Kasumi-1 (cell line): ENCODE data around the gene TSPOAP1.
A peak's percentile ranks its signal among the peaks of the same experiment; 100 is the strongest.

ENCODE experiments used
- DNase-seq, 2 experiments: peaks; one replicate each; lab custom pipeline; 2025; lab: John Stamatoyannopoulos, UW

The TSPOAP1 gene

DNA sequence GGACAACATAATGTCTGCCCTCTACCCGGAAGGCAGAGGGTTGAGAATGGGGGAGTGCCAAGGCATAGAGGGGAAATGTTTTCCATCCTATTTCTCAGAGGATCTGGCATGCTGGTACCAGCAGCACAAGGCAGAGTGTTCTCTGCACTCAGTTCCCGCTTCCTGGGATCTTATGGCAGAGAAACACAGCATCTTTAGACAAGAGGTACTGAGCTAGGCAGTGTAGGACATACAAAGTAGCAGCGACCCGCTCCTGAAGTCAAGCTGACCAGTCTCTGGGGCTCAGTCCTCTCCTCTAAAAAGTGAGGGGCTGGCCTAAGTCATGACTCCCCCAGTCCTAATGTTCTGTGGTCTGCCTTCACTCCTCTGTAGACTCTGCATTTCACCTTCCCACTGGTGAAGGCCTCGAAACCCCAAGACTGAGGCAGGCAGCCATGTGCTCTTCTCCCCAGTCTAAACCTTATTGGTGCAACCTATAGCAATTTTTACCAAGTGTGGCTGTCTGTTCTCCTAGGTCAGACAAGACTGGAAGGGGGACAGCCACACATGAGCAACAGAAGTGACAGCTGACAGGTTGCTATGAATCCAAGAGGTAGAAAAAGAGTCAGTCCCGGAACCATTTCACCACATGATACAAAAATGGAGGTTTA, 11.3 kb upstream of the TSPOAP1 start:
- DNase-seq, result no peak

GRCh38 chr17:58338841-58339754, 10.5 kb upstream of the TSPOAP1 start:
- DNase-seq, result peak; percentile 92 to 94

- DNase-seq, result no peak
These were observed 9.9 kb upstream of the TSPOAP1 start for GRCh38 chr17:58338454-58338840.

DNA sequence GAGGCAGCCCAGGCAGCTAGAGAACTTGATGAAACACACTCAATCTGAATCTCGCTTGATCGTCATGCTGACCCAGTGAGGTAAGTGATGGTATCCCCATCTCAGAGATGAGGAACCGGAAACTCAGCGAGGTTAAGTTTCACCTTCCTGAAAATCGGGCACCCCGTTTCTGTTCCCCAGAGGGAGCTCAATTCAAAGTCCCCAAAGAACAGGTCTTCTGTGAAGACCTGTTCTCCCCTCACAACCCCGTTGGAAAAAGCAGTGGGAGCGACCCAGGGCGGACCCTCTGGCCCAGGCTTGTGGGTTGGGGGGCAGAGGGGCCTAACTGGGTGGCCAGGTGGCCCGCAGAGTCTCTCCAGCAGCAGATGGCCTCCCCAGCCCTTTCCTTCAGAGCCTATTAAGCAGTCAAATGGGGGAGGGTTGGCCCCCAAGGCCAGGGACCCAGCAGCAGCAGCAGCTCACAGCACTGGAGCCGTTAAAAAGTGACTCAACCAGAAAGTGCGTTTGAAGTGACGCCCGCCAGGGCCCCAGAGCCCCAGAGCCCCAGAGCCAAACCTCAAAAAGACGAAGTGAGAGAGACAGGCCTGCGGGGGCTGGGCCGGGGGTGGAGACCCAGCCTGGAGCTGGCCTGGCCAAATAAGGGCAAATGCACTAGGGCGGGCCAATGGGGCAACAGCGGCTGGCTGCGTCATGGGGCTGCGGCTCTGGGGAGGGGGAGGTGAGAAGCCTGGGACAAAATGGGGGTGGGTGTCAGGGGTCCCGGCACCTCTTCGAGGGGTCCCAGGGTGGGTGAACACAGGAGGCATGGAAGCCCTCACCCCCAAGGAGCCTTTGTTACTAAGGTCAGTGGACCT, 9.2 kb upstream of the TSPOAP1 start:
- DNase-seq, result peak; percentile 93 to 97

GRCh38 chr17:58337210-58337599, 8.6 kb upstream of the TSPOAP1 start:
- DNase-seq, result no peak

GRCh38 chr17:58336456-58337209, 8.0 kb upstream of the TSPOAP1 start:
- no peak for DNase-seq

DNA sequence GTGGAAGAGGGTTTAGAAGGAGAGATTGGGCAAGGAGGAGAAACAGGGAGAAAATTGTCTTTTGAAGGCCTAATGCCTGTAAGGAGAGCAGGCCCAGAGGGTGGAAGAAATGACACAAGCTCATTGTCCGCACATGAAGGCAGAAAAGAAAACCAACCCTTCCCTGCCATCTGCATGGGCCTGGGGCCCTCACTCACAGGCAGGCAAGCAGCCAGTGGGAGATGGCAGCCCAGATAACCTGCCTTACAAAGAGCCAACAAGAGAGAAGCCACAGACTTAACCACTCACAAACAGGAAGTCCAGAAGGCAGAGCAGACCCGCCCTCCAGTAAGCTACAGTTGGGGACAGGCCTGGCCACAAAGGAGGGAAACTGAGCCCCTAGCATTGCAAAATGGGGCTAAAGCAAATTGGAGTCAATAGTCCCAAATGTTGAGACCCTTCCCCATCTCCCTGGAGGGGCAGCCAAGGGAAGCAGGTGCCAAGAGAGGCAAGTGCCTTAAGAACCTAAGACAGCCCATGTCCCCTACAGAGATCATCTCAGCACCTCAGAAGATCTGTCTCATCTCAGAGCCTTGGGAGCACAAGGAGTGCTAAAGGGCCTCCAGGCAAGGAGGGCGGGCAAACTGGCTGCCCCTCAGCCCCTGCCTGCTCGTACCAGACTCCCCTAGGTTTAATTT, 7.3 kb upstream of the TSPOAP1 start:
- DNase-seq, result peak; percentile 90 to 91

DNA sequence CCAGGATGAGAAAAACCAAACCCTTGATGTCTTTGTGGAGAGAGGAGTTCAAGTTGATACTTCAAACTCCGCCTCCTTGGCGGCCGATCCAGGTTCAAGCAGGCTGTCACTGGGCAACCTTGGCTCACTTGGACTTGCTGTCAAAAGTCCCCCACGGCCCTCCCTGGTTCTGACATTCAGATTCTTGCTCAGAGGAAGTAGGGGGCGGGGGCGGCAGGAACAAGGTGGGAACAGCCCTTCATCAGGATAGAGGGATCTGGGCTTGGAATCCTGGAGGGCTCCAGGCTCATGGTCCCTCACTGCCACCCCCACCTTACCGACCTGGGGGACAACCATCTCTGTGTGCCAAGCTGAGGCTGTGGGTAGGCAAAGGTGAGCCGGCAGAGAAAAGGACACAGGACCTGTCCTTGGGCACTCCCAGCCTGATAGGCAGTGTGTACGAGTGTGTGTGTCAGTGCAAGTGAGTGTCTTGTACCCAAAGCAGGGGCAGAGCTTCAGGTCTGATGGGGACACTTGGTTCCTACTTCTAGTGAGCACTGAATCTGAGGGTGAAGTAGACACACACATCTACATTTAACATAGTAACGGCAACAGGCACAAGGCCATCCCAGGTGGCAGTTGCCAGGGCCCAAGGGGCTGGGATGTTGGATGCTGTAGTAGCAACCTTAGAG, 6.6 kb upstream of the TSPOAP1 start:
- DNase-seq, result no peak

- DNase-seq, result no peak
These were observed 6.1 kb upstream of the TSPOAP1 start for GRCh38 chr17:58334661-58335060.

- DNase-seq, result no peak
These were observed 5.7 kb upstream of the TSPOAP1 start for GRCh38 chr17:58334256-58334655.

GRCh38 chr17:58333736-58334207, 5.2 kb upstream of the TSPOAP1 start:
- no peak for DNase-seq

DNA sequence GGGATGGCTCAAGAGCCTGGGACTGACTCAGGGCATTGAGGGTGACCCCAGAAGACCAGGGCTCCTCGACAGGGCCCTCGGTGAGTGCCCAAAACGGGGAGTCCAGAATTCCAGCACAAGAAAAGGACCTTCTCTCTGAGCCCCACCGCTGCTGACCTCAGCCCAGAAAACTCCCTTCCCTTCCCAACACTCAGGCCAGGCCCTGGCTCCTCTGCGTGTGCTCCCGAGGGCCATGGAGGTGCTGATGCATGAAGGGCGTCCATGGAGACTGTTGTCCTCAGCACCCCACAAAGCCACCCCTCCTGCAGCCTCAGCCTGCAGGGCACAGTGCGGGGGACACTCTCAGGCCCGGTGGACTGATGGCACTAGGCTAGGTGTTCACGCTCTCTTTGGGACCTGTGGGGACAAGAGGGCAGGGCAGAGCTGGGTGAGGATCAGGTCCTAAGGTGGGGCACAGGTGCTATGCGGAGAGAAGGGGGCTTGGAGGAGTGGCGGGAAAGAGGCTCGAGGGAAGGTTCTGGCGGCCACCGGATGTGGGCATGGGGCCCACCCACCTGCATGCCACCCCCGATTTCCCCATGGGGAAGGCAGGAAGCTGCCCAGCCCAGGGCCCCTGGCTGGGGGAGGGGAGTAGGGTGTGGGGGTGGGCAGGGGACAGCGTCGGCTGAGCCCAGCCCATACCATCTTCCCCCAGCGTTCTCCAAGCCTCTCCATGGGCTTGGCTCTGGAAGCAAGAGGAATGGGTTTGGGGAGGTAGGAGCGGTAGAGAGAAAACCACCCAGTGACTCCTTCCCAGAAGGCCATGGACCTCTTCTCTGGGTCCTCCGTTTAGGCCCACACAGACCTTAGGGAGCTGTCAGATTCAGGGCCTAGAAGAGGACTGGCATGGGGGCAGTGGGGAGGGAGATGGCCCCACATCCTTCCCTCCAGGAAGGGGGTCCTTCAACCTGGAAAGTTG, 4.5 kb upstream of the TSPOAP1 start:
- DNase-seq, result no peak

DNA sequence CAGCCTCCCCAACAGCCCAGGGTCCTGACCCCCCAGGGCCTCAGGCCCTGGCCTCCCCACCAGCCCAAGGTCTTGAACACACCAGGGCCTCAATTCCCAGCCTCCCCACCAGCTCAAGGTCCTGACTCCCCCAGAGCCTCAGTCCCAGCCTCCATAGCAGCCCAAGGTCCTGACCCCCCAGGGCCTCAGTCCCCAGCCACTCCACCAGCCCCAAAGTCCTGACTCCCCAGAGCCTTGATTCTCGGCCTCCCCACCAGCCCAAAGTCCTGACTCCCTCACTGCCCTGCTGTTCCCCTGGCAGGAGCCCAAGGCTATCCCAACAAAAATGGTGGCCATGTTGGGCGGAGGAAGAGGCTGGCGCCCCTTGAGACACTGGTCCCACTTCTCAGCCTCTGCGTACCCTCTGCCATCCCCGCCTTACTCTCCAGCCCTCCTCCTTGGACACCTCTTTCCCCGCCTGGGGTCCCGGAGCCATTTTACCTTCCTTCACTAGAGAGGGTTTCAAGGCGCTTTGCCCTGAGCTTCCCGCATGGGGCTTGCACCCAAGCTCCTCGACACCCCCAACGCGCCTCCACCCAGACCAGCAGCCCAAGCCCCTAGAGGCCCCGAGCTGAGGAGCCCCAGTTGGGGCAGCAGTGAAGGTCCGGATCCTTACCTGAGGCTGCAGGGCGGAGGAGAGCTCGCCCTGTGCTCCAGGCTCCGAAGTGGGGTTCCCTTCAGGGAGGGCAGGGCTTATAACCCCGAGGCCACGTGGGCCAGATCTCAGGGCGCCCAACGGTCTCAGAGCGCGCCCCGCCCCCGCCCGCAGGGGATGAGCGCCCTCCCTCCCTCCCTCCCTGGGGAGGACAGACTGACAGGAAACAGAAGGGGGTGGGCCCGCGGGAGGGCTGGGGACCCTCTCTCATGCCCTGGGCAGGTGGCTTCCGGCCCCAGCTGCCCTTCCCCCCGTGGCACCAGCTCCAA, 3.5 kb upstream of the TSPOAP1 start:
- DNase-seq, result peak; percentile 87 to 89

GRCh38 chr17:58330997-58331814, 2.6 kb upstream of the TSPOAP1 start:
- peak in 1 of 2 experiments; percentile 84 for DNase-seq

- no peak for DNase-seq
These were observed 2.0 kb upstream of the TSPOAP1 start for GRCh38 chr17:58330538-58330996.

DNA sequence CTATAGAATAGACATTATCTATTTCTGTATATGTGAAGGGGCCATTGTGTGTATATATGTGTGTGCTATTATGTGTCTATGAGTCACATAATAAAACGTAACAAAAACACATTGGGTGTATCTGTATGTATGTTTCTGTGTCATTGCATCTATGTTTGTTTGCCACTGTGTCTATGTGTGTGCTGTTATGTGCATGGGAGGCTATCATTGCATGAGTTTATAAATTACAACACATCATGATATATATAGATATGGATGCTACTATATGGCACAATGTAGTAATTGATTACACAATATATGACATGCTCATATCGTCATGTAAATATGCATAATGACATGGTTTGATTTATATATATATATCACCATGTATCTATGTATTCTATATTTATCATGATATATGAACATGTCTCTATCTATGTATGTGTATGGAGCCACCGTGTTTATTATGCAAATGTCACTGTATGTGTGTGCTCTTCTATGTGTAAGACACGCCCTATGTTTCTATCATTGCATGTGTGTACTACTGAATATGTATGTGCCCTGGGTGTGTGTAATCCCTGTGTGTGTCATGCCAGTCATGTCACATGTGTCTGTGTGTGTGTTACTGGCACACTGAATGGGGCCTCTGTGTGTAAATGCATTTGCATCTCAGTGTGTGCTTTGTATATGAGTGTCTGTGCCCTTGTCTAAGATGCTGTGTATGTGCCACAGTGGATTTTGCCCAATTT, 1.4 kb upstream of the TSPOAP1 start:
- DNase-seq, result peak; percentile 97 to 98
